ENCODE results near the gene PDK2. TPM values are rescaled to one million over a fixed set of nuclear protein-coding genes. Genes with fewer than 3 reads are reported as not detected.
A peak's percentile ranks its signal among the peaks of the same experiment; 100 is the strongest.

PDK2 gene
- total and polyA plus RNA-seq, 9 of the 15 experiments (the other 6 are each of a cell fraction or from before 2014, with no cell fraction given), result 0.03 to 2.5 (median 1.4) TPM

DNA sequence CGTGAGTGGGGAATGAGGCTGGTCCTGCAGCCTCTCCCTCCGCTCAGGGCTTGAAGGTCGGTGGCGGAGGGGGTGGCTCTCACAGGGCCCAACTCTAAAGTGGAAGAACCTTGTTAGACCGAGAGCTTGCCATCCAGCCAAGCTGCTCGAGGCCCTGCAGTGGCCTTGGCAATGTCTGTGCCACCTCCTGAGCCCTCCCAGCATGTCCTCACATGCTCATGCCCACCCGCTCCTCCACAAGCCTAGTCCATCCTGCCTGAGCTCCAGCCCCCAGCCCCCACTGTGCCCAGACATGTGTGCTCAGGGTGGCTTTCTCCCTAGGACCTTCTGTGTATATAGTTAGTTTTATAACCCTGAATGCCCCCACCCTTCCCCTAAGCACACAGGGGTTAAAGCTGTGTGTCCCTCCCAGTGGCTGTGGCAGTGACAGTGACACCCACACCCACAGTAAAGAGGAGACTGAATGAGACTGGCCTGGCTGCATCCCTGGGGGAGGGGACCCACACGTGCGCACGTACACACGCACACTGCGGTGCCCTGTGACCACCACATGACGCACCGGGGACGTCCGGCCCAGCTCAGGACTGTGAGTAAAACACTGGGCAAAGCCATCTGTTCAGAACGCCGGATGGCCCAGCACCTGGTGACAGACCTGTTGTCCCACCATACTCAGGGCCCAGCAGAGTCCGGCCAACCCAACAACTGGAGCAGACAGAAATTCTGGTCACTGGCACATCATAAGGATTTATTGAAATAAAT lies 15.6 kb downstream of the PDK2 start:
- in situ Hi-C loops (cut with MboI) (no loop called here), intact Hi-C loops (cut with micrococcal nuclease) (no loop called here)
- Histone ChIP-seq H3K36me3 (ENCODE audit: control insufficient read depth, insufficient read depth, low read length) (no peaks in the 10 kb centered on the region), H3K4me2 (ENCODE audit: insufficient read depth, low read length) (no peak overlapping the region), H3K9me1 (ENCODE audit: control insufficient read depth, insufficient read depth, low read length) (no peaks in the 10 kb centered on the region), H4K20me1 (replicated peaks; ENCODE audit: control insufficient read depth, insufficient read depth, low read length) (peaks cover 6% of the 10 kb centered on the region), H3K4me3 (no peak overlapping the region), H3K9me3 (replicated peaks; ENCODE audit: control insufficient read depth, insufficient read depth, low read depth, low read length) (no peaks in the 10 kb centered on the region), H3K4me1 (replicated peaks in 1 of 2; ENCODE audit: control insufficient read depth in 2 of 2, insufficient read depth in 2 of 2, low read length in 2 of 2) (peaks cover 8 to 41% of the 10 kb centered on the region in 2 experiments), H2AFZ (ENCODE audit: low read depth, low read length) (no peak overlapping the region), H3K27me3 (ENCODE audit: control insufficient read depth in 2 of 2, insufficient read depth in 2 of 2, low read length in 2 of 2) (peaks cover 0 to 15% of the 10 kb centered on the region in 2 experiments; a peak in 1 of 5 replicates), H3K79me2 (ENCODE audit: control insufficient read depth, insufficient read depth, low read length) (no peaks in the 10 kb centered on the region), H3K27ac (ENCODE audit: extremely low read depth, low read depth, low read length) (no peak overlapping the region), H3K9ac (ENCODE audit: insufficient read depth in 1 of 2, low read depth in 2 of 2, low read length in 2 of 2) (peak overlapping the region in 1 of 2 experiments; percentile 13; a peak in 1 of 4 replicates)
- CTCF ChIA-PET (ENCODE audit: low intra/inter-chr PET ratio), result no interaction called here
- DNase-seq (ENCODE audit: extremely low read depth in 1 of 4, low spot score in 3 of 4), result no peak
- 29% methylated on average over 17 of the region's 19 CpGs for WGBS (ENCODE audit: insufficient coverage, low coverage, missing lambda C conversion rate)
- no peak for FAIRE-seq
- POLR2A ChIA-PET, result interaction anchor here (0.6 to 1.6 kb wide), 4 partner anchors 10 to 50 kb away, joined by 3 to 4 read pairs (median 3); no protein-coding TSS in a partner anchor
- no TSS peak for BruUV-seq (replicated peaks)
- no peak for ATAC-seq
- no peak for TF ChIP-seq CHCHD3 (CRISPR knock-in tag; IDR thresholded peaks at IDR 0.05)
- TF ChIP-seq, protein P1, sequence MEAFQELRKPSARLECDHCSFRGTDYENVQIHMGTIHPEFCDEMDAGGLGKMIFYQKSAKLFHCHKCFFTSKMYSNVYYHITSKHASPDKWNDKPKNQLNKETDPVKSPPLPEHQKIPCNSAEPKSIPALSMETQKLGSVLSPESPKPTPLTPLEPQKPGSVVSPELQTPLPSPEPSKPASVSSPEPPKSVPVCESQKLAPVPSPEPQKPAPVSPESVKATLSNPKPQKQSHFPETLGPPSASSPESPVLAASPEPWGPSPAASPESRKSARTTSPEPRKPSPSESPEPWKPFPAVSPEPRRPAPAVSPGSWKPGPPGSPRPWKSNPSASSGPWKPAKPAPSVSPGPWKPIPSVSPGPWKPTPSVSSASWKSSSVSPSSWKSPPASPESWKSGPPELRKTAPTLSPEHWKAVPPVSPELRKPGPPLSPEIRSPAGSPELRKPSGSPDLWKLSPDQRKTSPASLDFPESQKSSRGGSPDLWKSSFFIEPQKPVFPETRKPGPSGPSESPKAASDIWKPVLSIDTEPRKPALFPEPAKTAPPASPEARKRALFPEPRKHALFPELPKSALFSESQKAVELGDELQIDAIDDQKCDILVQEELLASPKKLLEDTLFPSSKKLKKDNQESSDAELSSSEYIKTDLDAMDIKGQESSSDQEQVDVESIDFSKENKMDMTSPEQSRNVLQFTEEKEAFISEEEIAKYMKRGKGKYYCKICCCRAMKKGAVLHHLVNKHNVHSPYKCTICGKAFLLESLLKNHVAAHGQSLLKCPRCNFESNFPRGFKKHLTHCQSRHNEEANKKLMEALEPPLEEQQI (IDR thresholded peaks at IDR 0.05), result no peak
- TF ChIP-seq ZNF282 (CRISPR knock-in tag; IDR thresholded peaks at IDR 0.05), result no peak
- TF ChIP-seq FOXJ3 (CRISPR knock-in tag; IDR thresholded peaks at IDR 0.05), result no peak
- TF ChIP-seq BHLHE40 (IDR thresholded peaks at IDR 0.05; ENCODE audit: low read length), result peak; percentile 40; the same call in 1 of the 2 replicates

All from K562 (cell line).